Activated CD8-positive, alpha-beta memory T cell treated with anti-CD3 and anti-CD28 coated beads for 24 hours (primary cell): ENCODE measurements around the gene ARL4D.

Source experiments
- DNase-seq: peaks from one replicate; pipeline ENCODE4 v3.0.0-alpha.2; 2020

Gene ARL4D

DNA sequence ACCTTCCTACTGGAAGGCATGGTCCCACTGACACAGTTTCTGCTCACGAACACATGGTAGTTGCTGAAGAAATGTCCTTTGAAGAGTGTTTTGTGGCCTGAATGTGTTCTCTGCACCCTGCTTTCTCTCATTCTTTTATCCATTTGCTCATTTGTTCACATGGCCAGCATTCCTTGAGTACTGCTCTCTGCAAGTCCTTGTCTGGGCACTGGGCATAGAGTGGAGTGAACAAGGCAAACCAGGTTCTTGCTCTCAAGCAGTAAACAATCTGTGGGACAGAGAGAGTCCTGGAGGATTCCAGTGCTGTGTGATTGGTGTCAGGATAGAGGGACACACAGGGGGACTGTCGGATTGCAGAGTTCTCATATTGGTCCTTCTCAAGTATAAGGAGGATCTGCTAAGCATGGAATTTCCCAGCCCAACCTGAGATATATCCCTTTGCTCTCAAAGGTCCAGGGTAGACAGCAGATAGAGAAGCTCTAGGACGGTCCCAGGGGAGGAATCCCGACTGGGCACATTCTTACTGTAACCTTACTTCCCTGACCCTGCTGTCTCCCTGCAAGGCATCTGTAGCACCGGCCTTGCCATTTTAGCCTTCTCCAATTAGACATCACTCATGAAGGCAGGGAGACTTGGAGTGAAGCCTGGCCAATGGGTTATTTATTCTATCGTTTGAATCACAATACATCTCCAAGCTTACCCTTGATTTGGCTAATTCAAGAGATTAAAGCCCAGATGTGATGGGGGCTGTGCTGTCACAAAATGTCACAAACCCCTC is 32.3 kb downstream of the ARL4D start:
- DNase-seq = no peak

DNA sequence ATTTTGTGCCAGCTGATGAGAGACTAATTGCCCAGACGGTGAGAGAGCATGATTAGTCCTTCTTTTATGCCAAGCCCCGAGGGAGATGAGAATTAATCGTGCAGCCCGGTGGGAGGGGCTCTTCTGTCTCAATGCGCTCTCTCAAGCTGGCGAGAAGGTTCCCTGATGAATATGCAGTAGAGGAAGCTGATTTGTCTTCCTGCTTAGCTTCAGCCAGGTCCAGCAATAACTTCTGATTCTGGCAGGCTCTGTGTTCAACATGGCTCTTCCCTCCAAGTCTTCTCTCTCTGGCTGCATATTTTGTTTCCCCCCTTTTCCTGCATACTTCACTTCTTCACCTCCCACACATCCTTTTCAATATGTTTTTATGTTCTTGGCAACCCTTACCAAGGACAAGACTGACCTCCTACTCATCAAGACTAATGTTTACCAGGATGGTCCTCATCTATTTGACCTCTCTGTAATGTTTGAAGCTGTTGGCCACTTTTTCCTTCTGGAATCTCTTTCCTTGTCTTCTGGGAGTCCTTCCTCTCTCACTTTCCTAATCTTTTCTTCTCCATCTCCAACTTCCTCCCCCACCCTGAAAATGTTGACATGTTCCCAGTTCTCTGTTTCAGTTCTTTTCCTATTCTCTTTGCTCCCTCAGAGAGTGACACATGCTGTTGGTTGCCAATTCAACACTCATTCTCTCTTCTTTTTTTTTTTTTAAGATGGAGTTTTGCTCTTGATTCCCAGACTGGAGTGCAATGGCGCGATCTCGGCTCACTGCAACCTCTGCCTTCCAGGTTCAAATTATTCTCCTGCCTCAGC is 33.1 kb downstream of the ARL4D start:
- DNase-seq = no peak

GRCh38 chr17:43434902-43435319 is 36.1 kb downstream of the ARL4D start:
- DNase-seq = no peak

GRCh38 chr17:43437756-43438155 is 39.0 kb downstream of the ARL4D start:
- no peak for DNase-seq

DNA sequence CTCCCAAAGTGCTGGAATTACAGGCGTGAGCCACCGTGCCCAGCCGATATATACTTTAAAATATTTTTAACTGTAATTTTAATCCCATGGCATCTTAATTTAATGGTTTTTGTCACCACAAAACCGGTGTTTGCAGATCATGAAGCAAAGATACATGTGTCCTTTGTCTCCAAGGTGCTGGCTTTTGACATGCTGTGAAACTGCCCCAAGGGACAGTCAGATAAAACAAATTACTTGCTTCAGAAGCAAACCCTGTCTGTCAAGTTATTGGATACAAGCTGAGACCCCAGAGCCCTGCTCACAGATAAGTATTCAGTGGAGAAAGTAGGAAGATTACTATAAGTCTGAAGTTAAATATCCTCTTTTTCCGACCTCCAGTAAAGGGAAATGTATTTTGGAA is 39.8 kb downstream of the ARL4D start:
- no peak for DNase-seq

DNA sequence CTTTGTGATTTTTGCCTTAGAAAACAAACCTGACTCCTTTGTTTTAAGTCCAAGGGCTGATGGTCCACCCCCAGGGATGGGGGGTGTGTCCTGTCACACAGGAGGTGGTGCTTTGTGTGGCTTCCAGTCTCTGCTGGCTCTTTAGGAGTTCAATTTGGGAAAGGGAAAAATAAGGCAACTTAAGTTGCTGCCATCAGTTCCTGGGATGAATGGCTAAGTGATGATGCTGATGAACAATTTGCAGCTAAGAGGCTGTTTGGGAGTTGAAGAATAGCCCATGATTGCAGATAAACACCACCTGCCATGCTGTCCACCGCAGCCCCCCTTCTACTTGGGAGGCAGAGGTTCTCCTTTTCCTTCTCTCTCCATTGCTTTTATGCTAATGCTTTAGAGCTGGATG is 40.2 kb downstream of the ARL4D start:
- no peak for DNase-seq

GRCh38 chr17:43442711-43443110 is 43.9 kb downstream of the ARL4D start:
- DNase-seq = no peak

GRCh38 chr17:43443381-43443780 is 44.6 kb downstream of the ARL4D start:
- no peak for DNase-seq

DNA sequence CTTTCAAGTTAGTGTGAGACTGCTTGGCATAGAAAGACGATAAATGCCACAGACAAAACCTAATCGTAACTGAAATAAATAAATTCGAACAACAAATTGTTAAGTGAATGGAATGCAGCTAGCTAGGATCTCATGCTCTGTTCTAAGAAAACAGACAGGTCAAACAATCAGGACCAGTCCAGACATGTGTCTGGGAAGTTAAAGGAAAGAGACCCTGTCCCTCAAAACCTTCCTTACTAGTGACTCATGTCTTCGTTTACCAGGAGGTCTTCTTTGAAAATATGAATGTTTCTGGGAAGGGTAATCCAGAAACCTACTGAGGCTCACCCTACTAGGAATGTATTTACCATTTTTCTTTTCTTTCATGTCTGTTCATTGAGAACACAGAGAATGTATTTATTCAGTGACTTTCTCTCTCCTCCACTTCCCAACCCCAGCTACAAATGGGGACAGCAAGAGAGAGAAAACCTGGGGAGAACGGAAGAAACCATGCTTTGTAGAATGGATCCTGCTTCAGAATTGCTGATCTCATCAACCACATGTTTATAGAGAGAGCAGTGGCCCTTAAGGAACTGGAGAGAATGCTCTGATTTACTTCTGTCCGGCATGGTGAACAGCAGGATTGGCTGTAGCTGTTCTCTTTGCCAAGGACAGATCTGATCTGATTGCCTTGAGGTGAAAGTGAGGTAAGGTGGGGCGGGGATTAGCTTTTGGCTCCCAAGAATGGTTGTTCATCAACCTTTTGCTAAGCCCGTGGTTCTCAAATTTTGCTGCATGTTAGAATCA is 45.6 kb downstream of the ARL4D start:
- DNase-seq = no peak

GRCh38 chr17:43445009-43445589 is 46.3 kb downstream of the ARL4D start:
- no peak for DNase-seq

DNA sequence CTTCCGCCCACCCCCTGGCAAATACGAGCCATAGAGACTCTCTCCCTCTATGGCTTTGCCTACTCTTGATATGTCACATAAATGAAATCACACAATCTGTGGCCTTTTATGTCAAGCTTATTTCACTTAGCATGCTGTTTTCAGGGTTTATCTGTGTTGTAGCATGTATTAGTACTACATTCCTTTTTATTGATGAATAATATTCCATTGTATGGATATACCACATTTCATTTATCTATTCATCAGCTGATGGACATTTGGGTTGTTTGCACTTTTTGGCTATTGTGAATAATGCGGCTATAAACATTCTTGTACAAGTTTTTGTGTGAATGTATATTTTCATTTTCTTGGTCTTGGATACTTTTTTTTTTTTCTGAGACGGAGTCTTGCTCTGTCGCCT is 48.0 kb downstream of the ARL4D start:
- no peak for DNase-seq

DNA sequence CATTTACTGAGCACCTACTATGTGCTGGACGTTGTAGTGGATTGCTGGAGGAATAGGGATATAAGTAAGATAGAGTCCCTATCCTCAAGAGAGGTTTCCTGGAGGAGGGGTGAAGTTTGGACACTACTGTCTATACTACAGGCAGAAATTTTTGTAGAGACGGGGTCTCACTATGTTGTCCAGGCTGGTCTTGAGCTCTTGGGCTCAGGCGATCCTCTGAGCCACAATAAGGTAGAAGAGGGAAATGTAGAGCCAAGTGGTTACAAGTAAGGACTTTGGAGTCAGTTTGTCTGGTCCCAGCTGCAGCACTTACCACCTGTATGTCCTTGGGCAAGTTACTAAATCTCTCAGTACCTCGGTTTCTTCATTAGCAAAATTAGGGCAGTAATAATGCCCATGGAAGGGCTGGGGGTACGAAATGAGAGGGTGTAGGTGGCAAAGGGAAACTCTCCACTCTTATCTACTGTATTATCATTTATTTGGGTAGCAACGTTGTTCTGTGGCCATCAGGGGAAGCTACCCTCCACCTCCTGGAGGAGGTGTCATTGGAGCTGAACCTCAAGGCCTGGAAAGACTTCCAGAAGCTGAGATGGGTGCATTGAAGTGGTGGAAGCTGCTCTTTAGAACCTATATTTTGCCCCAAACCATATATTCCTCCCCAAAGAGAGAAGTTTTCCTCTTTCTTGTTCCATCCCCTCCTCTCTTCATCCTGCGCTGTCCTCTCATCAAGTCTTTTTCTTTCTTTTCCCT is 50.1 kb downstream of the ARL4D start:
- no peak for DNase-seq

GRCh38 chr17:43449470-43450248 is 50.9 kb downstream of the ARL4D start:
- no peak for DNase-seq
